MM.1S (cell line): ENCODE data around the gene SYNE2.

Experiments
- DNase-seq: peaks from one replicate; pipeline ENCODE4 v3.0.0-alpha.2; 2015
- H2AFZ ChIP-seq: fragments of 300-600 bp; sonication (generic); 2 replicates; pipeline ENCODE4 v1.6.0; 2016; ENCODE audit warnings: antibody characterized with exemption, low read length
- H3F3A ChIP-seq: fragments of 300-600 bp; sonication (generic); 2 replicates; pipeline ENCODE4 v1.6.1; 2016; ENCODE audit warnings: mild to moderate bottlenecking, antibody characterized with exemption, low read length, moderate library complexity, mixed read lengths; ENCODE audit not compliant: insufficient read depth
- H3K27ac ChIP-seq: fragments of 300-600 bp; sonication (generic); 2 replicates; pipeline ENCODE4 v1.5.1; 2016; ENCODE audit warnings: mild to moderate bottlenecking, low read length
- H3K27me3 ChIP-seq: fragments of 300-600 bp; sonication (generic); replicated peaks from 2 replicates; pipeline ENCODE4 v1.6.0; 2016; ENCODE audit warnings: low read length; ENCODE audit not compliant: insufficient read depth
- H3K36me3 ChIP-seq: fragments of 300-600 bp; sonication (generic); replicated peaks from 2 replicates; pipeline ENCODE4 v1.6.1; 2016; ENCODE audit warnings: mild to moderate bottlenecking, low read length, mixed read lengths; ENCODE audit not compliant: insufficient read depth
- H3K4me1 ChIP-seq: fragments of 300-600 bp; sonication (generic); 2 replicates; pipeline ENCODE4 v1.6.1; 2016; ENCODE audit warnings: low read length, mixed read lengths
- H3K4me2 ChIP-seq: fragments of 300-600 bp; sonication (generic); 2 replicates; pipeline ENCODE4 v1.6.0; 2016; ENCODE audit warnings: low read depth, low read length
- H3K4me3 ChIP-seq: fragments of 300-600 bp; sonication (generic); 2 replicates; pipeline ENCODE4 v1.5.1; 2016; ENCODE audit warnings: low read length, mixed read lengths
- H3K79me2 ChIP-seq: fragments of 300-600 bp; sonication (generic); 2 replicates; pipeline ENCODE4 v1.6.1; 2016; ENCODE audit warnings: mixed run types, low read length, mixed read lengths
- H3K9ac ChIP-seq: fragments of 300-600 bp; sonication (generic); 2 replicates; pipeline ENCODE4 v1.6.1; 2016; ENCODE audit warnings: low read length, mixed read lengths
- H3K9me2 ChIP-seq: fragments of 300-600 bp; sonication (generic); replicated peaks from 2 replicates; pipeline ENCODE4 v1.6.1; 2016; ENCODE audit warnings: mild to moderate bottlenecking, low read length, mixed read lengths; ENCODE audit not compliant: insufficient read depth
- H3K9me3 ChIP-seq: fragments of 300-600 bp; sonication (generic); replicated peaks from 2 replicates; pipeline ENCODE4 v1.6.1; 2016; ENCODE audit warnings: mild to moderate bottlenecking, low read length, mixed read lengths; ENCODE audit not compliant: insufficient read depth
- H4K20me1 ChIP-seq: fragments of 300-600 bp; sonication (generic); 2 replicates; pipeline ENCODE4 v1.6.1; 2016; ENCODE audit warnings: mild to moderate bottlenecking, low read length, moderate library complexity, mixed read lengths; ENCODE audit not compliant: insufficient read depth
- EZH2 ChIP-seq: fragments of 300-600 bp; sonication (generic); optimal IDR thresholded peaks from 2 replicates; pipeline ENCODE3; 2017; ENCODE audit warnings: low read depth, mild to moderate bottlenecking, antibody characterized with exemption, low read length, mixed read lengths
- EZH2phosphoT487 ChIP-seq: fragments of 300-600 bp; sonication (generic); IDR thresholded peaks from 2 replicates; pipeline ENCODE4 v1.6.1; 2018; ENCODE audit warnings: antibody characterized with exemption, low read length
- TF ChIP-seq, protein P1 (sequence below): fragments of 300-600 bp; sonication (generic); IDR thresholded peaks from 2 replicates; pipeline ENCODE4 v1.5.1; 2016; ENCODE audit warnings: antibody characterized with exemption, low read length, mixed read lengths

SYNE2 gene

DNA sequence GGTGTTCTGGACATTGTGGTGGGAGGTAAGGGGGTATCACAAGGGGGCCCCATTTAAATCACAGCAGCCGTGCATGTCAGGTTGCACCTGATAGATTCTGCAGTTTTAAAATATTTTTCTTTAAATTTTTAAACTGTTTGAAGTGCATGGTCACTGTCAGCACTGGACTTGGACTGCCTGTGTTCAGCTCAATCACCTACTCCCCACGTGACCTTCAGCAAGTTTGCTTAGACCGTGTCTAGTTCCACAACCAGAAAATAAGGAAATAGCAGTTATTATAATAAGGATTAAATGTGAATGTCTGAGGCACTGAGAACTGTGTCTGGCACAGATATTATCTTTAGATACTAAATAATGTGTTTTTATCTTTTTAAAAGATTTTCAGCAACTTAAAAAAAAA is 376.7 kb downstream of the SYNE2 start:
- H2AFZ ChIP-seq: no peak overlapping the region
- no peaks in the 10 kb centered on the region for H3K9me3 ChIP-seq
- no peak overlapping the region for H3K9ac ChIP-seq
- TF ChIP-seq EZH2phosphoT487: no peak
- no peak for TF ChIP-seq EZH2
- TF ChIP-seq, protein P1, sequence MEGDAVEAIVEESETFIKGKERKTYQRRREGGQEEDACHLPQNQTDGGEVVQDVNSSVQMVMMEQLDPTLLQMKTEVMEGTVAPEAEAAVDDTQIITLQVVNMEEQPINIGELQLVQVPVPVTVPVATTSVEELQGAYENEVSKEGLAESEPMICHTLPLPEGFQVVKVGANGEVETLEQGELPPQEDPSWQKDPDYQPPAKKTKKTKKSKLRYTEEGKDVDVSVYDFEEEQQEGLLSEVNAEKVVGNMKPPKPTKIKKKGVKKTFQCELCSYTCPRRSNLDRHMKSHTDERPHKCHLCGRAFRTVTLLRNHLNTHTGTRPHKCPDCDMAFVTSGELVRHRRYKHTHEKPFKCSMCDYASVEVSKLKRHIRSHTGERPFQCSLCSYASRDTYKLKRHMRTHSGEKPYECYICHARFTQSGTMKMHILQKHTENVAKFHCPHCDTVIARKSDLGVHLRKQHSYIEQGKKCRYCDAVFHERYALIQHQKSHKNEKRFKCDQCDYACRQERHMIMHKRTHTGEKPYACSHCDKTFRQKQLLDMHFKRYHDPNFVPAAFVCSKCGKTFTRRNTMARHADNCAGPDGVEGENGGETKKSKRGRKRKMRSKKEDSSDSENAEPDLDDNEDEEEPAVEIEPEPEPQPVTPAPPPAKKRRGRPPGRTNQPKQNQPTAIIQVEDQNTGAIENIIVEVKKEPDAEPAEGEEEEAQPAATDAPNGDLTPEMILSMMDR: no peak
- H4K20me1 ChIP-seq: no peaks in the 10 kb centered on the region
- no peaks in the 10 kb centered on the region for H3K79me2 ChIP-seq
- no peak for DNase-seq
- no peaks in the 10 kb centered on the region for H3K9me2 ChIP-seq
- no peaks in the 10 kb centered on the region for H3K36me3 ChIP-seq
- no peaks in the 10 kb centered on the region for H3K4me1 ChIP-seq
- no peaks in the 10 kb centered on the region for H3F3A ChIP-seq
- no peak overlapping the region for H3K4me2 ChIP-seq
- no peaks in the 10 kb centered on the region for H3K27me3 ChIP-seq
- no peak overlapping the region for H3K27ac ChIP-seq
- H3K4me3 ChIP-seq: no peak overlapping the region

- Histone ChIP-seq H4K20me1 (no peaks in the 10 kb centered on the region), H3K9ac (no peak overlapping the region), H3K36me3 (no peaks in the 10 kb centered on the region), H3K4me2 (no peak overlapping the region), H3K4me1 (peaks cover 18% of the 10 kb centered on the region; the same call in 1 of the 2 replicates), H3F3A (peaks cover 3% of the 10 kb centered on the region; the same call in 1 of the 2 replicates), H3K4me3 (no peak overlapping the region), H3K9me3 (no peaks in the 10 kb centered on the region), H3K9me2 (no peaks in the 10 kb centered on the region), H3K27ac (no peak overlapping the region), H3K27me3 (no peaks in the 10 kb centered on the region), H3K79me2 (no peaks in the 10 kb centered on the region), H2AFZ (no peak overlapping the region)
- TF ChIP-seq EZH2phosphoT487 (no peak), EZH2 (no peak)
- TF ChIP-seq, protein P1: no peak
- no peak for DNase-seq
These were observed 379.5 kb downstream of the SYNE2 start for GRCh38 chr14:64232095-64232838.

DNA sequence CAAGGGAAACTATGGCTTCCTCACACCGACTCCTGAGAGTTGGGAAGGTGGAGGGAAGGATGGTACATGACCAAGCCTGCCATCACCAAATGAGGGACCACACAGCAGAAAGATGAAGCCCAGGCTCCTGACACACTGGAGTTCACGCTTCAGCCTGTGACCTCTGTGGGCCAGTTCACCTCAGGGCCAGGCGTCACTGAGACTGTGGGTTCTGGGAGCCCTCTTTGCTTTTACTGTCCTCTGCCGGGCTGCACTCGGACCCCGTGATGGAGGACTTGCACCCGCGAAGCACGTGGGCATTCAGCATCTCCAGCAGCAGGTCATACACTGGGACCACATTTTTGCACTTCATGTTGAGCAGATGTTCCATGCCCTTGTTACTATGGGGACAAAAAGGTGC is 380.1 kb downstream of the SYNE2 start:
- Histone ChIP-seq H3K9ac (no peak overlapping the region), H3K4me2 (no peak overlapping the region), H3K36me3 (no peaks in the 10 kb centered on the region), H3K79me2 (no peaks in the 10 kb centered on the region), H3K27me3 (no peaks in the 10 kb centered on the region), H3K4me3 (no peak overlapping the region), H2AFZ (no peak overlapping the region), H4K20me1 (no peaks in the 10 kb centered on the region), H3F3A (peaks cover 3% of the 10 kb centered on the region; the same call in 1 of the 2 replicates), H3K9me3 (no peaks in the 10 kb centered on the region), H3K27ac (no peak overlapping the region), H3K9me2 (no peaks in the 10 kb centered on the region), H3K4me1 (peaks cover 18% of the 10 kb centered on the region; the same call in 1 of the 2 replicates)
- DNase-seq: no peak
- no peak for TF ChIP-seq EZH2
- no peak for TF ChIP-seq EZH2phosphoT487
- TF ChIP-seq, protein P1: no peak
